Neural crest cell (in vitro differentiated cells): Measurements from ENCODE around the gene IFIT2. TPM values are rescaled to one million over a fixed set of nuclear protein-coding genes. Genes with fewer than 3 reads are reported as not detected.
A peak's percentile ranks its signal among the peaks of the same experiment; 100 is the strongest.

Source experiments
- DNase-seq: peaks from one replicate; pipeline ENCODE4 v3.0.0; 2021; ENCODE audit warnings: low read depth, mixed read lengths, low spot score
- H3K27ac Mint-ChIP-seq: one replicate; pipeline ENCODE4 v1.8.0; 2021; ENCODE audit warnings: mild to moderate bottlenecking, mixed read lengths; ENCODE audit not compliant: unreplicated experiment
- H3K27me3 Mint-ChIP-seq: 2 replicates; pipeline ENCODE4 v1.8.0; 2021; ENCODE audit warnings: low read depth, mild to moderate bottlenecking, mixed read lengths
- H3K36me3 Mint-ChIP-seq: 2 replicates; pipeline ENCODE4 v1.8.0; 2021; ENCODE audit warnings: low read depth, mild to moderate bottlenecking, mixed read lengths
- H3K4me1 Mint-ChIP-seq: 2 replicates; pipeline ENCODE4 v1.8.0; 2021; ENCODE audit warnings: mixed read lengths
- H3K4me3 Mint-ChIP-seq: one replicate; pipeline ENCODE4 v1.8.0; 2021; ENCODE audit warnings: mild to moderate bottlenecking, mixed read lengths
- H3K9me3 Mint-ChIP-seq: 2 replicates; pipeline ENCODE4 v1.8.0; 2021; ENCODE audit warnings: mixed read lengths
- total RNA-seq: library from RNA; stranded (reverse); gene quantifications from 2 replicates; pipeline ENCODE4 v1.2.1, GENCODE V29; 2021
- TF ChIP-seq, protein P1 (sequence below): fragments of 200-600 bp; sonication (generic); conservative IDR thresholded peaks from 2 replicates; pipeline ENCODE4 v1.5.0; 2021; ENCODE audit warnings: antibody characterized with exemption, mild to moderate bottlenecking

Gene IFIT2
- total RNA-seq, 1 donor from 2014 or later, result 0.12 TPM

DNA sequence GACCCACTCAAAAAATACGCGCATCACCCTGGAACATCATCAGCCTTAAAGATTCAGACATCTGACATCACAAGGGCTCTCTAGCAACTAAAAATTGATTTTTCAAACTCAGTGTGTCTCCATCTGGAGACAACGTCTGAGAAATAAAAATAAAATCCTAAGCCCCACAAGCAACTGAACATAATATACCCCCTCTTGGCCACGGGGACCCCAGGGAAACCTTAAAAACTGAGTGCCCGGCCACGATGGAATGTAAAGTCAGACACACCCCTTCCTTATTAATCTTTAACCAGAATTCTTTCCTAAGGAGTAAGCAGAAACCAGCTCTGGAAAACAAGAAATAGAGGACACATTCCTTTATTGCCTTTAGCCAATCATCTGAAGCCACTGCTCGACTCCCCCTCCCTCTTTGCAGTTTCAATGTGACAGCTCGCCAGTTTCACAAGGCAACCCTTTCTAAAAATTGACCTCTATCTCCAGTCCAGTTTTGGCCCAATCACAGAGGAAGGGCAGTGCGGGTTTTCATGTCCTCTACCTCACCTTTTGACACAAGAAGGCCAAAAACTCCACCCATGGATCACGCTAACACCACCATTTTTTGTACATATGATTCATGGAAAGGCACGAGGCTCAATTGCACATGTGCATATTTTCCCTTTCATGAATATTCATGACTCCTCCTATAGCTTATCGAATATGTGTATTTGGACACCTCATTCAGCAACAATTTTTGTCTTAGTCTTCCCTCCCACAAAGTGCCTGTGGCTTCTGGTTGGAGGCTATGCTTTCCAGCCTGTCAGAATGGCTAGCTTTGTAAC lies 50.1 kb downstream of the IFIT2 start:
- TF ChIP-seq, protein P1, sequence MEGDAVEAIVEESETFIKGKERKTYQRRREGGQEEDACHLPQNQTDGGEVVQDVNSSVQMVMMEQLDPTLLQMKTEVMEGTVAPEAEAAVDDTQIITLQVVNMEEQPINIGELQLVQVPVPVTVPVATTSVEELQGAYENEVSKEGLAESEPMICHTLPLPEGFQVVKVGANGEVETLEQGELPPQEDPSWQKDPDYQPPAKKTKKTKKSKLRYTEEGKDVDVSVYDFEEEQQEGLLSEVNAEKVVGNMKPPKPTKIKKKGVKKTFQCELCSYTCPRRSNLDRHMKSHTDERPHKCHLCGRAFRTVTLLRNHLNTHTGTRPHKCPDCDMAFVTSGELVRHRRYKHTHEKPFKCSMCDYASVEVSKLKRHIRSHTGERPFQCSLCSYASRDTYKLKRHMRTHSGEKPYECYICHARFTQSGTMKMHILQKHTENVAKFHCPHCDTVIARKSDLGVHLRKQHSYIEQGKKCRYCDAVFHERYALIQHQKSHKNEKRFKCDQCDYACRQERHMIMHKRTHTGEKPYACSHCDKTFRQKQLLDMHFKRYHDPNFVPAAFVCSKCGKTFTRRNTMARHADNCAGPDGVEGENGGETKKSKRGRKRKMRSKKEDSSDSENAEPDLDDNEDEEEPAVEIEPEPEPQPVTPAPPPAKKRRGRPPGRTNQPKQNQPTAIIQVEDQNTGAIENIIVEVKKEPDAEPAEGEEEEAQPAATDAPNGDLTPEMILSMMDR, result no peak
- H3K9me3 Mint-ChIP-seq, result no peaks in the 10 kb centered on the region
- DNase-seq, result no peak
- no peaks in the 10 kb centered on the region for H3K27me3 Mint-ChIP-seq
- peaks cover 65% of the 10 kb centered on the region for H3K4me1 Mint-ChIP-seq
- H3K4me3 Mint-ChIP-seq, result peak overlapping the region; percentile 14
- no peaks in the 10 kb centered on the region for H3K36me3 Mint-ChIP-seq
- peak overlapping the region; percentile 63 for H3K27ac Mint-ChIP-seq

DNA sequence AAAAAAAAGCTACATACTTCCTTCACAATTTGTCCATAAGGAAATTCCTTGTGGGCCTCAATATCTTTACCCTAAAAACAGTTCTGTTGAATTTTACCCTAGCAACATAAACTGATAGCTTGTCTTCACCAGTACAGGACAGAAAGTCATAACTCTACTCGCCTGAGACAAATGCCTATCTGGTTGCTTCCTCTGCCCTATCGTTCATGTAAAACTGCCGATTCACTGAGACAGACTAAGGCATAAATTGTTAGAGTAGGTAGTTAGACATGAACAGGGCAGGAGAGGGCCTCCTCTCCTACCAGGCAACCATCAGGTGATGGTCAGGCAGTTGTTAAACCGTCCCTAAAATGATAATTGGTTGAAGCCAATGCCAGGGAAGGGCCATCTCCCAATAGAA lies 51.0 kb downstream of the IFIT2 start:
- TF ChIP-seq, protein P1, result no peak
- no peak for DNase-seq
- Mint-ChIP-seq H3K9me3 (no peaks in the 10 kb centered on the region), H3K27ac (no peak overlapping the region), H3K4me1 (peaks cover 57% of the 10 kb centered on the region), H3K27me3 (no peaks in the 10 kb centered on the region), H3K36me3 (no peaks in the 10 kb centered on the region), H3K4me3 (no peak overlapping the region)

DNA sequence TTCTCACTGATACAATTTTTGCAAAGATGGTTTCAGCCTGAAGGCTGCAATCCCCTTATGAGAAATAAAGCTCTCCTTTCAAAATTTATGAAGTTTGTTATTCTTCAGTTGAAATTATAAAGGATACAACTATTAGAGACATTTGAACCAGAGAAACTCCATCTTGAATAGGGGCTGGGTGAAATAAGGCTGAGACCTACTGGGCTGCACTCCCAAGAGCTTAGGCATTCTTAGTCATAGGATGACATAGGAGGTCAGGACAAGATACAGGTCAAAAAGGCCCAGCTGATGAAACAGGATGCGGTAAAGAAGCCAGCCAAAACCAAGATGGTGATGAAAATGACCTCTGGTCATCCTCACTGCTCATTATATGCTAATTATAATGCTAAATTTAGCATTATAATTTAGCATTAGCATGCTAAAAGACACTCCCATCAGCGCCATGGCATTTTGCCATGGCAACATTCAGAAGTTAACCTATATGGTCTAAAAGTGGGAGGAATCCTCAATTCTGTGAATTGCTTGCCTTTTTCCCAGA lies 53.6 kb downstream of the IFIT2 start:
- no peaks in the 10 kb centered on the region for H3K36me3 Mint-ChIP-seq
- H3K27ac Mint-ChIP-seq, result no peak overlapping the region
- TF ChIP-seq, protein P1, result no peak
- H3K4me1 Mint-ChIP-seq, result peaks cover 32% of the 10 kb centered on the region
- no peaks in the 10 kb centered on the region for H3K9me3 Mint-ChIP-seq
- no peak overlapping the region for H3K4me3 Mint-ChIP-seq
- H3K27me3 Mint-ChIP-seq, result no peaks in the 10 kb centered on the region
- no peak for DNase-seq

DNA sequence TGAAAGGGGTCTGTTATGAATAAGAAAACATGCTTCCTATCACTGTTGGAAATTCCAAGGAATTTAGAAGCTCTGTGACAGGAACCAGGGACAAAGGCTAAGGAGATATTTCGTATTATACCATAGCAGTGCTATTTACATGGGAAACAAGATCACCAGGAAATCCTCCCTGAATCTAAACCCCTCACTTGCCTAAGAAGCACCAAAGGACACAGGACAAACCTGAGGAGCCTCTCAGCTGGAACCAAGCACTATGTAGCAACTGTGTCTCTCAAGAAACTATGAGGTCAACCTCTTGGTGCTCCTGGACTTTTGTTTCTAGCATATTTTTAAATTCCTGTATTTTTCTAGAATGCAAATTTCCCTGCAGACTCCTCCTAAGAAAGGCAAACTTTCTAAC lies 55.2 kb downstream of the IFIT2 start:
- DNase-seq, result no peak
- Mint-ChIP-seq H3K9me3 (no peaks in the 10 kb centered on the region), H3K27me3 (no peaks in the 10 kb centered on the region), H3K4me1 (peaks cover 16% of the 10 kb centered on the region), H3K4me3 (no peak overlapping the region), H3K36me3 (no peaks in the 10 kb centered on the region), H3K27ac (no peak overlapping the region)
- TF ChIP-seq, protein P1, result no peak

DNA sequence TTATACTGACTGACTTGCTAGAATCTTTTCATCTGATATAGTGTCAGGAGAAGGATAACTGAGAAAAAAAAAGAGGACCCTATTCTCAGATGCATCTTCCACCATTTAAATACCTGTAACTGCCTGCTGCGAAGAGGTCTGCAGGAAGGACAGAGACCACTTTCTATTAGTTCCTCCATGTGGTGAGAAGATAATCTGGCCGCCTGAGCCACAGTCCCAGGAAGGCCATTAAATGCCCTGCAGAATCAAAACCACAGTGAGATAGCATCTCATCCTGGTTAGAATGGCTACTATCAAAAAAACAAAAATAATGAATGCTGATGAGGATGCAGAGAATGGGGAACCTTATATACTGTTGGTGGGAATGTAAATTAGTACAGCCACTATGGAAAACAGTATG lies 56.1 kb downstream of the IFIT2 start:
- Mint-ChIP-seq H3K4me1 (peaks cover 7% of the 10 kb centered on the region), H3K4me3 (no peak overlapping the region), H3K9me3 (no peaks in the 10 kb centered on the region), H3K27me3 (no peaks in the 10 kb centered on the region), H3K27ac (no peak overlapping the region), H3K36me3 (no peaks in the 10 kb centered on the region)
- no peak for DNase-seq
- TF ChIP-seq, protein P1, result no peak

Other genes with a start within 250 kb of the IFIT2 start
- not detected in 2 replicates for gene CH25H, start 94.7 kb upstream of the IFIT2 start, total RNA-seq
- 37.2 and 38.1 TPM in 2 replicates for gene LIPA, start 50.3 kb upstream of the IFIT2 start, total RNA-seq
- gene IFIT3, start 26.0 kb downstream of the IFIT2 start, total RNA-seq, result 1.3 and 1.8 TPM in 2 replicates
- gene IFIT1B, start 76.0 kb downstream of the IFIT2 start, total RNA-seq, result not detected in 2 replicates
- 2.2 and 2.4 TPM in 2 replicates for gene IFIT1, start 90.6 kb downstream of the IFIT2 start, total RNA-seq
- 12.9 and 13.9 TPM in 2 replicates for gene IFIT5, start 112.5 kb downstream of the IFIT2 start, total RNA-seq
- not detected in 2 replicates for gene SLC16A12, start 233.5 kb downstream of the IFIT2 start, total RNA-seq